HepG2 (cell line): ENCODE results near the gene FLAD1. TPM values are rescaled to one million over a fixed set of nuclear protein-coding genes. Genes with fewer than 3 reads are reported as not detected.

ENCODE experiments used
- ARID5B ChIP-seq: IDR thresholded peaks from 2 replicates; pipeline ENCODE4 v1.4.0; 2020; ENCODE audit warnings: mild to moderate bottlenecking, missing genetic modification reagents
- DMAP1 ChIP-seq: IDR thresholded peaks from 2 replicates; pipeline ENCODE4 v1.6.1; 2016
- ELF4 ChIP-seq: sonication (generic); formaldehyde crosslinking; IDR thresholded peaks from 2 replicates; pipeline ENCODE4 v1.5.0; 2020; ENCODE audit warnings: missing genetic modification reagents, mild to moderate bottlenecking, moderate library complexity, borderline replicate concordance
- JARID2 ChIP-seq: sonication (generic); formaldehyde crosslinking; IDR thresholded peaks from 2 replicates; pipeline ENCODE4 v1.8.1; 2023; ENCODE audit warnings: missing genetic modification reagents, inconsistent platforms; ENCODE audit not compliant: insufficient replicate concordance
- NR2F1 ChIP-seq, 2 experiments: fragments of 450-650 bp in 1 of 2; formaldehyde crosslinking in 1 of 2; IDR thresholded peaks; 2 replicates each; pipeline versions ENCODE4 v1.5.0 to v1.6.1; 2016 to 2020; ENCODE audit warnings: mild to moderate bottlenecking in 1 of 2, missing compliant biosample characterization in 1 of 2, missing genetic modification reagents in 1 of 2, moderate library complexity in 1 of 2
- PAF1 ChIP-seq: IDR thresholded peaks from 2 replicates; pipeline ENCODE4 v1.6.1; 2016; ENCODE audit warnings: missing genetic modification reagents, missing compliant biosample characterization
- POGZ ChIP-seq: sonication (generic); formaldehyde crosslinking; IDR thresholded peaks from 2 replicates; pipeline ENCODE4 v1.4.0; 2020; ENCODE audit warnings: mild to moderate bottlenecking, missing genetic modification reagents
- SMARCC2 ChIP-seq: fragments of 450-650 bp; IDR thresholded peaks from 2 replicates; pipeline ENCODE4 v1.6.1; 2017; ENCODE audit warnings: antibody characterized with exemption, mild to moderate bottlenecking
- TAF15 ChIP-seq: fragments of 200-400 bp; formaldehyde crosslinking; IDR thresholded peaks from one replicate; pipeline ENCODE4 v1.6.1; 2018; ENCODE audit warnings: mild to moderate bottlenecking, low read depth, low read length; ENCODE audit not compliant: poor library complexity, severe bottlenecking
- ZBTB44 ChIP-seq: sonication (generic); formaldehyde crosslinking; IDR thresholded peaks from 2 replicates; pipeline ENCODE4 v1.4.0; 2020; ENCODE audit warnings: missing genetic modification reagents
- ZNF496 ChIP-seq: sonication (generic); formaldehyde crosslinking; IDR thresholded peaks from 2 replicates; pipeline ENCODE4 v1.8.1; 2023; ENCODE audit warnings: mild to moderate bottlenecking, moderate library complexity, missing genetic modification reagents; ENCODE audit not compliant: insufficient replicate concordance
- ZNF512B ChIP-seq: sonication (generic); formaldehyde crosslinking; IDR thresholded peaks from 2 replicates; pipeline ENCODE4 v1.5.1; 2020; ENCODE audit warnings: missing genetic modification reagents, mild to moderate bottlenecking, borderline replicate concordance
- ZNF589 ChIP-seq: sonication (generic); formaldehyde crosslinking; conservative IDR thresholded peaks from 2 replicates; pipeline ENCODE4 v1.8.0; 2022; ENCODE audit warnings: mild to moderate bottlenecking, moderate library complexity, missing genetic modification reagents
- ZNF615 ChIP-seq: sonication (generic); formaldehyde crosslinking; IDR thresholded peaks from 2 replicates; pipeline ENCODE4 v1.5.0; 2020; ENCODE audit warnings: mild to moderate bottlenecking, missing genetic modification reagents, borderline replicate concordance
- ZNF780A ChIP-seq: sonication (generic); formaldehyde crosslinking; IDR thresholded peaks from 2 replicates; pipeline ENCODE4 v1.8.0; 2022; ENCODE audit warnings: mild to moderate bottlenecking, missing genetic modification reagents, moderate library complexity
- ZZZ3 ChIP-seq: sonication (generic); formaldehyde crosslinking; IDR thresholded peaks from 2 replicates; pipeline ENCODE4 v1.4.0; 2020; ENCODE audit warnings: missing genetic modification reagents, mild to moderate bottlenecking, borderline replicate concordance
- polyA plus RNA-seq, 8 experiments: library from polyadenylated mRNA; depleted of rRNA in 3 of 8; stranded (reverse) in 7 of 8; unstranded in 1 of 8; fragments of >200 nt; fragmentation: Illumina TruSeq in 4 of 8; extraction: Trizol in 4 of 8; gene quantifications; 2 replicates each; pipeline versions ENCODE4 v1.2.1 to v1.2.3, GENCODE V29; 2011 to 2016; ENCODE audit warnings: low read depth in 4 of 8, missing spikeins in 1 of 8, mixed read lengths in 1 of 8; ENCODE audit not compliant: insufficient read depth in 1 of 8
- total RNA-seq, 5 experiments: library from RNA; depleted of rRNA; stranded (reverse); fragments of >200 nt; fragmentation: Illumina TruSeq; extraction: Trizol; gene quantifications; 2 replicates each; pipeline ENCODE4 v1.2.3, GENCODE V29; 2016; ENCODE audit warnings: low read depth in 1 of 5
- TF ChIP-seq, protein P1 (sequence below): sonication (generic); formaldehyde crosslinking; IDR thresholded peaks from 2 replicates; pipeline ENCODE4 v1.4.0; 2020; ENCODE audit warnings: missing genetic modification reagents, low read depth, mild to moderate bottlenecking, borderline replicate concordance
- TF ChIP-seq, protein P2 (sequence below): IDR thresholded peaks from 2 replicates; pipeline ENCODE4 v1.6.1; 2016; ENCODE audit warnings: missing compliant biosample characterization, missing genetic modification reagents, borderline replicate concordance

FLAD1 gene
- total and polyA plus RNA-seq, 2 of the 13 experiments (the other 11 are each of a cell fraction or from before 2014, with no cell fraction given): 25.9 to 32.8 TPM

DNA sequence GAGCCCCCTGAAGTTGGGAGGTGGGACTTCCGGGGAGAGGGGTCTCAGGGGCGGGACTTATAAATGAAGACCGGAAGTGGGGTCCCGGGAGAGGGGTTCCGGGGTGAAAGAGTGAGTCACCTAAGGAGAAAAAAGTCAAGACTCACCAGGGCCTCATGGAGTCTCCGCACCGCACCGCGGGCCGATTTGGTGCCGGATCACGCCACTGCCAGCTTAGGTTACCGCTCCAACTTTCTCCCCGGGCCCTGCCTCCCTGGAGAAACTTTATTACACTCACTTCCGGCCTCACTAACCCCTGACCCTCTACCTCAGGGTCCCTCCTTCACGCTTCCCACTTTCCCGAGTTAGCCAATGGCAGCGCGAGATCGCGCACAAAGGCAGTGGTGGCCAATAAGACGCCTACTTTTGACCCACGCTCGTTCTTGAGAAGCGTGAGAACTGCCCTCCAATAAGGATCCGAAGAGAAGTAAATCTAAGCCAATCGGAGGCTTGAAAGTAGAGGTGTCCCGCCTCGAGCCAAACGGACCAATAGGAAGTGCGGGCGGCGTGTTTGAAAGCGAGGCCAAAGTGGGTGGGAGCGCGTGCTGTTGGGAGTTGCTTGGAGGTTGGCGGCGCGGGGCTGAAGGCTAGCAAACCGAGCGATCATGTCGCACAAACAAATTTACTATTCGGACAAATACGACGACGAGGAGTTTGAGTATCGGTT is 8.9 kb upstream of the FLAD1 start, which contains the start of gene CKS1B (continued):
- TF ChIP-seq ARID5B (CRISPR knock-in tag) (no peak), JARID2 (CRISPR knock-in tag) (no peak), ELF4 (CRISPR knock-in tag) (peak; percentile 69), ZNF615 (CRISPR knock-in tag) (no peak), DMAP1 (CRISPR knock-in tag) (peak; percentile 88; the same call in 1 of the 2 replicates), PAF1 (CRISPR knock-in tag) (no peak), ZNF496 (CRISPR knock-in tag) (no peak), ZZZ3 (CRISPR knock-in tag) (peak; percentile 41; the same call in 1 of the 2 replicates), ZNF589 (CRISPR knock-in tag) (no peak), TAF15 (no peak), ZNF512B (CRISPR knock-in tag) (no peak), NR2F1 (CRISPR knock-in tag; IDR thresholded peaks at IDR 0.05) (peak; percentile 42 to 91; a peak in 2 of 4 replicates), SMARCC2 (no peak), ZBTB44 (CRISPR knock-in tag) (no peak), POGZ (no peak), ZNF780A (CRISPR knock-in tag) (peak; percentile 71; the same call in 1 of the 2 replicates)
- TF ChIP-seq, protein P1, sequence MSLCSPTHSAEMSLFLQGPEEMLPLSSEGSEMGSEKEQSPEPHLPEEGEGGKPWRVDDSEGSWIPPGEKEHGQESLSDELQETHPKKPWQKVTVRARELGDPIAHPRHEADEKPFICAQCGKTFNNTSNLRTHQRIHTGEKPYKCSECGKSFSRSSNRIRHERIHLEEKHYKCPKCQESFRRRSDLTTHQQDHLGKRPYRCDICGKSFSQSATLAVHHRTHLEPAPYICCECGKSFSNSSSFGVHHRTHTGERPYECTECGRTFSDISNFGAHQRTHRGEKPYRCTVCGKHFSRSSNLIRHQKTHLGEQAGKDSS (CRISPR knock-in tag): 0 out of 2 replicates have a peak, but pooled peaks have one; percentile 30
- TF ChIP-seq, protein P2, sequence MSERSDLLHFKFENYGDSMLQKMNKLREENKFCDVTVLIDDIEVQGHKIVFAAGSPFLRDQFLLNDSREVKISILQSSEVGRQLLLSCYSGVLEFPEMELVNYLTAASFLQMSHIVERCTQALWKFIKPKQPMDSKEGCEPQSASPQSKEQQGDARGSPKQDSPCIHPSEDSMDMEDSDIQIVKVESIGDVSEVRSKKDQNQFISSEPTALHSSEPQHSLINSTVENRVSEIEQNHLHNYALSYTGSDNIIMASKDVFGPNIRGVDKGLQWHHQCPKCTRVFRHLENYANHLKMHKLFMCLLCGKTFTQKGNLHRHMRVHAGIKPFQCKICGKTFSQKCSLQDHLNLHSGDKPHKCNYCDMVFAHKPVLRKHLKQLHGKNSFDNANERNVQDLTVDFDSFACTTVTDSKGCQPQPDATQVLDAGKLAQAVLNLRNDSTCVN: no peak
